ENCODE results near the gene PLCH1.

GRCh38 chr3:155519078-155519477 lies 225.8 kb downstream of the PLCH1 start:
- no peak for TF ChIP-seq CTCF (conservative IDR thresholded peaks at IDR 0.05)
- TF ChIP-seq EZH2 (IDR thresholded peaks at IDR 0.05; ENCODE audit: low read depth), result no peak
